Gastroesophageal sphincter (tissue), 4 donors: ENCODE data around the gene UBR1. TPM values are rescaled to one million over a fixed set of nuclear protein-coding genes. Genes with fewer than 3 reads are reported as not detected.

Experiments
- ATAC-seq: fragments of 150-250 bp; one replicate; pipeline ENCODE4 v1.9.1; 2016; ENCODE audit warnings: mild to moderate bottlenecking, moderate library complexity
- H3K27ac ChIP-seq, 4 donors: fragments of 200-600 bp; sonication (generic) in 3 of 4; 1 replicate in 3 of 4; 2 replicates in 1 of 4; pipeline ENCODE4 v1.5.1; 2016 to 2019
- H3K27me3 ChIP-seq: fragments of 200-600 bp; sonication (generic); one replicate; pipeline ENCODE4 v1.5.1; 2019
- H3K36me3 ChIP-seq, 2 donors: fragments of 200-600 bp; sonication (generic); one replicate each; pipeline ENCODE4 v1.5.1; 2019; ENCODE audit warnings: control low read depth in 1 of 2
- H3K4me1 ChIP-seq, 3 donors: fragments of 200-600 bp; sonication (generic); 1 replicate in 2 of 3; 2 replicates in 1 of 3; pipeline ENCODE4 v1.5.1; 2016 to 2019; ENCODE audit warnings: control low read depth in 2 of 3
- H3K4me3 ChIP-seq, 2 donors: fragments of 200-600 bp; sonication (generic); one replicate each; pipeline ENCODE4 v1.5.1; 2019; ENCODE audit warnings: mild to moderate bottlenecking in 1 of 2, moderate library complexity in 1 of 2
- H3K9me3 ChIP-seq, 3 donors: fragments of 200-600 bp; sonication (generic); one replicate each; pipeline ENCODE4 v1.5.1; 2017 to 2019; ENCODE audit warnings: control low read depth in 2 of 3
- EP300 ChIP-seq: sonication (generic); formaldehyde crosslinking; IDR thresholded peaks from one replicate; pipeline ENCODE4 v1.6.1; 2017; ENCODE audit warnings: antibody characterized with exemption, mild to moderate bottlenecking
- POLR2A ChIP-seq, 2 donors: fragments of 450-650 bp; IDR thresholded peaks; one replicate each; pipeline ENCODE4 v1.6.1; 2017; ENCODE audit warnings: antibody characterized with exemption in 2 of 2, mild to moderate bottlenecking in 2 of 2, moderate library complexity in 1 of 2
- POLR2AphosphoS5 ChIP-seq: sonication (generic); formaldehyde crosslinking; IDR thresholded peaks from one replicate; pipeline ENCODE4 v1.6.1; 2017; ENCODE audit warnings: antibody characterized with exemption
- WGBS, 2 donors: methylation state at CpG; one replicate each; pipeline ENCODE4 v1.1.5; 2018; ENCODE audit warnings: low coverage in 1 of 2; 5-methylcytosine and 5-hydroxymethylcytosine counted together
- total RNA-seq, 4 donors: library from RNA; depleted of rRNA; stranded (reverse); fragments of >200 nt; gene quantifications; one replicate each; pipeline ENCODE4 v1.1.0, GENCODE V29; 2016
- TF ChIP-seq, protein P1 (sequence below), 4 experiments: fragments of 200-600 bp in 2 of 4; fragments of 450-650 bp in 2 of 4; sonication (generic) in 1 of 4; IDR thresholded peaks; one replicate each; pipeline ENCODE4 v1.5.1; 2017 to 2019; ENCODE audit warnings: antibody characterized with exemption in 4 of 4, mild to moderate bottlenecking in 2 of 4, moderate library complexity in 2 of 4

The UBR1 gene
- total RNA-seq, 4 donors from 2014 or later, result 24.0 to 46.1 (median 31.5) TPM

DNA sequence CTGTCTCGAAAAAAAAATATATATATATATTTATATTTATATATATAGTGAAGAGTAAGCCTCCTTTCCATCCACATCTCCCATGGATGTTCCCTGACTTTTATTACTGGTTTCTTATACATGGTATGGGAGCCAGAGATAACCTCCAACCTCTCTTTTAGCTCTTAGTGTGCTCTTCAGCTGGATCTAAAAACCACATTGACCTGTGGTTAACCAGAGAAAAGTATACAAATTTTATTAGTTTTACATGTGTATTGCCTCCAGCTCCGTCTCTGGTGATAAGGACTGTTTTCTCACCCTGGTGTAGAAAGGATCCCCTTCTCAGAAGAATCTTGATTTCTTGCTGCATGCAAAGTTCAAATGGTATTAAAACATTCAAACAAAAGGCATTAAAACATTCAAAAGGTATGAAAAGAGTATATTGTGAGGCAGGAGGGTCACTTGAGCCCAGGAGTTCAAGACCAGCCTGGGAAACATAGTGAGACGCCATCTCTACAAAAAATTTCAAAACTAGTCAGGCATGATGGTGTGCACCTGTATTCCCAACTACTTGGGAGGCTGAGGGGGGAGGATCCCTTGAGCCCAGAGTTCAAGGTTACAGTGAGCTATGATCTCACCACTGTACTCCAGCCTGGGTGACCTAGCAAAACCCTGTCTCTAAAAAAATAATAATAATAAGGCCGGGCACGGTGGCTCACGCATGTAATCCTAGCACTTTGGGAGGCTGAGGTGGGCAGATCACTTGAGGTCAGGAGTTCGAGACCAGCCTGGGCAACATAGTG lies 171.8 kb downstream of the UBR1 start:
- H3K9me3 ChIP-seq, result no peaks in the 10 kb centered on the region
- no peaks in the 10 kb centered on the region for H3K36me3 ChIP-seq
- no peak overlapping the region for H3K27ac ChIP-seq
- H3K4me3 ChIP-seq, result no peak overlapping the region
- TF ChIP-seq POLR2A (IDR thresholded peaks at IDR 0.05) (no peak), EP300 (no peak), POLR2AphosphoS5 (no peak)
- TF ChIP-seq, protein P1, sequence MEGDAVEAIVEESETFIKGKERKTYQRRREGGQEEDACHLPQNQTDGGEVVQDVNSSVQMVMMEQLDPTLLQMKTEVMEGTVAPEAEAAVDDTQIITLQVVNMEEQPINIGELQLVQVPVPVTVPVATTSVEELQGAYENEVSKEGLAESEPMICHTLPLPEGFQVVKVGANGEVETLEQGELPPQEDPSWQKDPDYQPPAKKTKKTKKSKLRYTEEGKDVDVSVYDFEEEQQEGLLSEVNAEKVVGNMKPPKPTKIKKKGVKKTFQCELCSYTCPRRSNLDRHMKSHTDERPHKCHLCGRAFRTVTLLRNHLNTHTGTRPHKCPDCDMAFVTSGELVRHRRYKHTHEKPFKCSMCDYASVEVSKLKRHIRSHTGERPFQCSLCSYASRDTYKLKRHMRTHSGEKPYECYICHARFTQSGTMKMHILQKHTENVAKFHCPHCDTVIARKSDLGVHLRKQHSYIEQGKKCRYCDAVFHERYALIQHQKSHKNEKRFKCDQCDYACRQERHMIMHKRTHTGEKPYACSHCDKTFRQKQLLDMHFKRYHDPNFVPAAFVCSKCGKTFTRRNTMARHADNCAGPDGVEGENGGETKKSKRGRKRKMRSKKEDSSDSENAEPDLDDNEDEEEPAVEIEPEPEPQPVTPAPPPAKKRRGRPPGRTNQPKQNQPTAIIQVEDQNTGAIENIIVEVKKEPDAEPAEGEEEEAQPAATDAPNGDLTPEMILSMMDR (IDR thresholded peaks at IDR 0.05), result no peak
- no peaks in the 10 kb centered on the region for H3K4me1 ChIP-seq
- WGBS, 2 donors, result 72 to 88% methylated on average over 5 to 7 of the region's 7 CpGs
- H3K27me3 ChIP-seq, result no peaks in the 10 kb centered on the region
- ATAC-seq, result no peak

DNA sequence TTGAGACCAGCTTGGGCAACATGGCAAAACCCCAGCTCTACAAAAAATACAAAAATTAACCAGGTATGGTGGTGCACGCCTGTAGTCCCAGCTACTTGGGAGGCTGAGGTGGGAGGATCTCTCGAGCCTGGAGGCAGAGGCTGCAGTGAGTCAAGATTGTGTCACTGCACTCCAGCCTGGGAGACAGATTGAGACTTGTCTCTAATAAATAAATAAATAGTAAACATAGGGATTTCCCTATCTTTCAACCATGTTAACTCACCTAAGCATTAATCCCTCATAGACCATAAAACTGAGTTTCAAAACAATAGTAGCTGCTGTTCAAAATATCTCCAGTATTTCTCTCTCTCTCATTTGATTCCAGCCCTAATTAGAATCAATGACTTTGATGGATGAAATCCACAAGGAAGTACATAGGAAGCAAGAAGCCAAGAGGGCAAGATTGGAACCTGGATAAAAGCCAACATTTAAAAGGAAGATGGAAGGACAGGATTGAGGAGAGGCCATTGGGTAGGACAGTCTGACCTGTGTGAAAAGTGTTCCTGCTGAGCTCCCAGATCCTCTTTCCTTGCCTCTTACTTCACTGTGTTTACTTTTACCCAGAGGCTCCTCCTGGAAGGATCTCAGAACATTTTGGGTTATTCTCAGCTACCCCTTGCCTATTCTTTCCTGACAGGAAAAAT lies 172.9 kb downstream of the UBR1 start:
- TF ChIP-seq EP300 (no peak), POLR2A (IDR thresholded peaks at IDR 0.05) (no peak), POLR2AphosphoS5 (no peak)
- TF ChIP-seq, protein P1 (IDR thresholded peaks at IDR 0.05), result no peak
- Histone ChIP-seq H3K27ac (no peak overlapping the region), H3K4me1 (no peaks in the 10 kb centered on the region), H3K9me3 (no peaks in the 10 kb centered on the region), H3K27me3 (no peaks in the 10 kb centered on the region), H3K36me3 (no peaks in the 10 kb centered on the region), H3K4me3 (no peak overlapping the region)
- WGBS, 2 donors, result 85 to 90% methylated on average over 2 of the region's 2 CpGs
- ATAC-seq, result no peak

DNA sequence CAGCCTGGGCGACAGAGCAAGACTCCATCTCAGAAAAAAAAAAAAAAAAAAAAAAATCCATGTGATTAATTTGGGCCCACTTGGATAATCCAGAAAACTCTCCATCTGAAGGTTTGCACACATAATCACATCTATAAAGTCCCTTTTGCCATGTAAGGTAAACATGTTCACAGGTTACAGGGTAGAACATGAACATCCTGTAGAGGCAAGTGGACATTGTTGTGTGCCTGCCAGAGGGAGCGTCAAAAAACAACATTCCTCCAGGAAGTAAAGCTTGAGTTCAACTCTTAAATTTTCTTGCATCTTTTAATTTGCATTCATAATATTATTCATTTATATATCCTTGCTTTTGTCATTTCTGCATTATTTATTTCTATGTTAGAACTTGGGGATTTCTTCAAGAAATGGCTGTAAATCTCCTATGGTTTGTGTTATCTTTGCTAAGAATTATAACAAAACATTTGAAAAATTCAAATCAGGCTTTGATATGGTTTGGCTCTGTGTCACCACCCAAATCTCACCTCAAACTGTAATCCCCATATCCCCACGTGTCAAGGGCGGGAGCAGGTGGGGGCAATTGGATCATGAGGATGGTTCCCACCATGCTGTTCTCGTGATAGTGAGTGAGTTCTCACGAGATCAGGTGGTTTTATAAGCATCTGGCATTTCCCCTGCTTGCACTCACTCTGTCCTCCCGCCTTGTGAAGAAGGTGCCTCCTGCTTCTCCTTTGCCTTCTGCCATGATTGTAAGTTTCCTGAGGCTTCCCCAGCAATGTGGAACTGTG lies 173.9 kb downstream of the UBR1 start:
- WGBS, 2 donors, result 73 to 88% methylated on average over 4 to 7 of the region's 7 CpGs
- no peak overlapping the region for H3K4me3 ChIP-seq
- H3K27me3 ChIP-seq, result no peaks in the 10 kb centered on the region
- H3K27ac ChIP-seq, result no peak overlapping the region
- no peak for ATAC-seq
- no peak for TF ChIP-seq POLR2A (IDR thresholded peaks at IDR 0.05)
- no peak for TF ChIP-seq EP300
- TF ChIP-seq, protein P1 (IDR thresholded peaks at IDR 0.05), result no peak
- no peak for TF ChIP-seq POLR2AphosphoS5
- no peaks in the 10 kb centered on the region for H3K9me3 ChIP-seq
- H3K4me1 ChIP-seq, result peaks cover 0 to 2% (median 0%) of the 10 kb centered on the region in 3 donors
- no peaks in the 10 kb centered on the region for H3K36me3 ChIP-seq

DNA sequence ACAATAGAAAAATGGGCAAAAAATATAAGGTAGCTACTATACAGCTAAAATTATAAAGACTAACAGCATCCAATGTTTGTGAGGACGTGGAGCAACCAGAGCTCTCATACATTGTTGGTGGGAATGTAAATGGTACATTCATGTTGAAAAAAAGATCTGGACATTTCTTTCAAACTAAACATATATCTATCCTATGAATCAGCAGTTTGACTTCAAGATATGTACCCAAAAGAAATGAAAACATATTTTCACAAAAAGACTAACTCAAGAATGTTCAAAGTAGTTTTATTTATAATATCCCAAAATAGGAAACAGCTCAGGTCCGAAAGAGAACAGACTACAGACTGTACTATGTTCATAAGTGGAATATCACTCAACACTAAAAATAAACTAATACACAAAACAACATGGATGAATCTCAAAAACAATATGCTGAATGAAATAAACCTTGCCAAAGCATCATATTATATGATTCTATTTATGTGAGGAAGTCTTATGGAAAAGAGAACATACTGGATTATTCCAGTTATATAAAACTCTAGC lies 176.5 kb downstream of the UBR1 start:
- WGBS, 2 donors, result 41 to 45% methylated on average over 2 of the region's 2 CpGs
- no peak for ATAC-seq
- Histone ChIP-seq H3K36me3 (no peaks in the 10 kb centered on the region), H3K27me3 (no peaks in the 10 kb centered on the region), H3K9me3 (no peaks in the 10 kb centered on the region), H3K4me1 (peaks cover 0 to 5% (median 0%) of the 10 kb centered on the region in 3 donors), H3K4me3 (no peak overlapping the region), H3K27ac (no peak overlapping the region)
- TF ChIP-seq POLR2AphosphoS5 (no peak), EP300 (no peak), POLR2A (IDR thresholded peaks at IDR 0.05) (no peak)
- TF ChIP-seq, protein P1 (IDR thresholded peaks at IDR 0.05), result no peak
